Urinary bladder (tissue), 4 donors: ENCODE results near the gene LRRC36. TPM values are rescaled to one million over a fixed set of nuclear protein-coding genes. Genes with fewer than 3 reads are reported as not detected.
"Not testable (repeated sequence)": the region's sequence is repeated elsewhere in the genome, so short reads cannot be mapped to it uniquely, and the experiment has no call there.

Experiments
- DNase-seq: peaks from one replicate; pipeline ENCODE4 v3.0.0-alpha.2; 2015; ENCODE audit errors: extremely low spot score
- H3K27ac ChIP-seq: one replicate; pipeline ENCODE4 v1.5.1; 2013; ENCODE audit warnings: low read depth, mild to moderate bottlenecking, moderate library complexity
- H3K36me3 ChIP-seq: one replicate; pipeline ENCODE4 v1.6.1; 2013; ENCODE audit warnings: mild to moderate bottlenecking, moderate library complexity; ENCODE audit not compliant: insufficient read depth
- H3K4me1 ChIP-seq: one replicate; pipeline ENCODE4 v1.6.1; 2013; ENCODE audit warnings: mild to moderate bottlenecking, moderate library complexity; ENCODE audit not compliant: insufficient read depth
- H3K4me3 ChIP-seq: one replicate; pipeline ENCODE4 v1.5.1; 2013; ENCODE audit warnings: low read depth, low read length
- WGBS: extraction: QIAGEN DNeasy Blood & Tissue Kit; methylation state at CpG from one replicate; pipeline ENCODE4 v1.1.7; 2013; 5-methylcytosine and 5-hydroxymethylcytosine counted together
- polyA plus RNA-seq: library from polyadenylated mRNA; stranded (reverse); fragments of 200-250 nt; gene quantifications from one replicate; pipeline ENCODE4 v1.2.3, GENCODE V29; 2013
- total RNA-seq: library from RNA; depleted of rRNA; stranded (reverse); fragments of >200 nt; gene quantifications from one replicate; pipeline ENCODE4 v1.2.3, GENCODE V29; 2014
- donor health status: healthy with polysubstance abuse.
- donor health status: healthy.

Gene LRRC36
- total and polyA plus RNA-seq, 2 donors: 0.19 to 2.1 TPM

DNA sequence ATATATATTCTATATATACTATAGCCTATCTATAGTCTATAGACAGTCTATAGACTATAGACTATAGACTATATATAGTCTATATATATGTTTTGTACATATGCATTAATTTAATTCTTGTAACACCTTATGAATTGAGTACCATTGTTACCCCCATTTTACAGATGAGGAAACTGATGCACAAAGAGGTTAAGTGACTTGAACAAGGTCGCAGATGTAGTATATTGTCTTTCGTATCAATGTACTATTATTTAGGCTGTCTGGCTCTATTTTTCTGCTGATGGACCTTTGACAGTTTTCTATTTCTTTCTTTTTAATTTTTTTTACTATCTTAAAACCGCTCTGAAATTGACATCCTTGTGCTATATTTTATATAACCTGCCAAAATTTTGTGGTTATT lies 14.6 kb downstream of the LRRC36 start:
- Histone ChIP-seq H3K4me1 (no peaks in the 10 kb centered on the region), H3K36me3 (no peaks in the 10 kb centered on the region), H3K27ac (no peak overlapping the region), H3K4me3 (no peak overlapping the region)
- WGBS: 88% methylated on average over 3 of the region's 3 CpGs
- no peak for DNase-seq

GRCh38 chr16:67342616-67343015 lies 16.0 kb downstream of the LRRC36 start:
- H3K36me3 ChIP-seq: no peaks in the 10 kb centered on the region
- no peaks in the 10 kb centered on the region for H3K4me1 ChIP-seq
- 85% methylated on average over 4 of the region's 4 CpGs for WGBS
- no peak overlapping the region for H3K27ac ChIP-seq
- no peak overlapping the region for H3K4me3 ChIP-seq
- DNase-seq: no peak

- Histone ChIP-seq H3K4me1 (no peaks in the 10 kb centered on the region), H3K4me3 (no peak overlapping the region), H3K36me3 (no peaks in the 10 kb centered on the region), H3K27ac (no peak overlapping the region)
- 71% methylated on average over 1 of the region's 1 CpG for WGBS
- DNase-seq: no peak
These were observed 18.8 kb downstream of the LRRC36 start for GRCh38 chr16:67345401-67345800.

- Histone ChIP-seq H3K4me1 (no peaks in the 10 kb centered on the region), H3K4me3 (no peak overlapping the region), H3K36me3 (no peaks in the 10 kb centered on the region), H3K27ac (no peak overlapping the region)
- DNase-seq: no peak
- WGBS: 65% methylated on average over 3 of the region's 3 CpGs
These were observed 19.7 kb downstream of the LRRC36 start for GRCh38 chr16:67346341-67346740.

DNA sequence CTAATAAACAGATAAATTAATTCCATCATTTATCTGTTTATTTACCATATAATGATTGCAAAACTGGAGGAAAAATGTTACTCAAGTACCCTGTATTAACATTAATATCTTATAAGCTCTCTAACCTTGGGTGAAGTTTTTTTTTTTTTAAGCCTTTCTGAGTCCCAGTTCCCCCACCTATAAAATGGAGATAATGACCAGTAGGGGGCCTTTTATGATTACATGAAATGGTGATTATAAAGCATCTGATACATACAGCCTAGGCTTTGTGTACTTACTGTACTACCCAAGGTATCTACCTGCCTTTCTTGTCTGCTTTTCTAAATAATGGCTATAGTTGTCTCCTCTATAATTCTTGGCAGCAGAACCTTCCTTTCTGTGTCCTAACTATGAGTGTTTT lies 22.6 kb downstream of the LRRC36 start:
- H3K27ac ChIP-seq: no peak overlapping the region
- H3K36me3 ChIP-seq: no peaks in the 10 kb centered on the region
- no peak for DNase-seq
- H3K4me1 ChIP-seq: no peaks in the 10 kb centered on the region
- no peak overlapping the region for H3K4me3 ChIP-seq

DNA sequence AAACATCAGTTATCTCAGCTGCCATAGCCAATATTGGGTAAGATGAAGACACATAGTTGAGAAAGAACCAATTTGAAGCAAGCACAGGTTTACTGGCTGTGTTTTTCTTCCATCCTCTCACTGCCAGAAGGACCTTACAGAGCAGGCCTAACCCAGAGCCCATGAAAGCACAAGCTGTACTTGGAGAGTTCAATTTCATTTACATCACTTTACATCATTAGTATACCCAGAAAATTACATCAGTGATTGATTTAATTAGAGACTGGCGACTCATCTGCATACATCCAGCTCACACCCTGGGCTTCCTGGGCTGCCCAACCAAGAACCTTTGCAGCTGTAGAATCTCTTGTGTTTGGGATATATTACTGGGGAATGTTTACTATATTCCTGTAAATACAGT lies 23.7 kb downstream of the LRRC36 start:
- Histone ChIP-seq H3K4me1 (no peaks in the 10 kb centered on the region), H3K27ac (no peak overlapping the region), H3K4me3 (no peak overlapping the region), H3K36me3 (no peaks in the 10 kb centered on the region)
- no peak for DNase-seq
- WGBS: 98% methylated on average over 1 of the region's 1 CpG

- DNase-seq, H3K36me3 ChIP-seq: not testable (repeated sequence)
- WGBS: 98% methylated on average over 3 of the region's 3 CpGs
These were observed 25.8 kb downstream of the LRRC36 start for GRCh38 chr16:67352463-67352862.

GRCh38 chr16:67356396-67356795 lies 29.8 kb downstream of the LRRC36 start:
- Histone ChIP-seq H3K36me3 (no peaks in the 10 kb centered on the region), H3K4me3 (no peak overlapping the region), H3K4me1 (no peaks in the 10 kb centered on the region), H3K27ac (no peak overlapping the region)
- whole genome bisulfite sequencing: 64% methylated on average over 3 of the region's 3 CpGs
- no peak for DNase-seq

More at GRCh38 chr16:67352463-67352862, 25.8 kb downstream of the LRRC36 start:
- H3K4me1 ChIP-seq, H3K4me3 ChIP-seq, H3K27ac ChIP-seq: not testable (repeated sequence)

DNA sequence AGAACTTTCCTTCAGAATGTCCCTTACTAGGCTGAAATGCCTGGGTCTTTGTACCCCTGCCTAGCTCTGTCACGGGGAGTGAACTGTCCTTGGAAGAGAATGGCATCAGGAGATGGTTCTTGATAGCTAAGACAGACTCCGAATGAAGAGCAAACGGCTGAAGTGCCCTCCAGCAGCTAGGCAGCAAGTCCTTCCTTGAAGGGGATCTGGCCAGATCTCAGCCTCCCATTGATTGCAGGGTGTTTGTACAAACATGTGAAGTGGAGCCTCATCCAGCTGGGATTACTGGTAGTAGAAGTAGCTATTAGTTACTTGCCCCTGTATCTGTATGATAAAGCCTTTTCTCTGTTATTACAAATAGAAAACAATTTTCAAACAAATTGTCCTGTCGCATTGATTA lies 30.9 kb downstream of the LRRC36 start:
- Histone ChIP-seq H3K4me1 (no peaks in the 10 kb centered on the region), H3K36me3 (no peaks in the 10 kb centered on the region), H3K4me3 (no peak overlapping the region), H3K27ac (no peak overlapping the region)
- 55% methylated on average over 4 of the region's 4 CpGs for WGBS
- no peak for DNase-seq

GRCh38 chr16:67359540-67360269 lies 33.1 kb downstream of the LRRC36 start:
- H3K4me1 ChIP-seq, H3K4me3 ChIP-seq, DNase-seq, H3K27ac ChIP-seq, H3K36me3 ChIP-seq: not testable (repeated sequence)
- 92% methylated on average over 8 of the region's 8 CpGs for WGBS

GRCh38 chr16:67361038-67361437 lies 34.4 kb downstream of the LRRC36 start:
- H3K4me1 ChIP-seq: no peaks in the 10 kb centered on the region
- no peaks in the 10 kb centered on the region for H3K36me3 ChIP-seq
- DNase-seq: no peak
- no peak overlapping the region for H3K4me3 ChIP-seq
- WGBS: 84% methylated on average over 3 of the region's 3 CpGs
- H3K27ac ChIP-seq: no peak overlapping the region

GRCh38 chr16:67364600-67365235 lies 38.1 kb downstream of the LRRC36 start:
- no peak overlapping the region for H3K27ac ChIP-seq
- no peaks in the 10 kb centered on the region for H3K4me1 ChIP-seq
- H3K36me3 ChIP-seq: no peaks in the 10 kb centered on the region
- no peak for DNase-seq
- no peak overlapping the region for H3K4me3 ChIP-seq

DNA sequence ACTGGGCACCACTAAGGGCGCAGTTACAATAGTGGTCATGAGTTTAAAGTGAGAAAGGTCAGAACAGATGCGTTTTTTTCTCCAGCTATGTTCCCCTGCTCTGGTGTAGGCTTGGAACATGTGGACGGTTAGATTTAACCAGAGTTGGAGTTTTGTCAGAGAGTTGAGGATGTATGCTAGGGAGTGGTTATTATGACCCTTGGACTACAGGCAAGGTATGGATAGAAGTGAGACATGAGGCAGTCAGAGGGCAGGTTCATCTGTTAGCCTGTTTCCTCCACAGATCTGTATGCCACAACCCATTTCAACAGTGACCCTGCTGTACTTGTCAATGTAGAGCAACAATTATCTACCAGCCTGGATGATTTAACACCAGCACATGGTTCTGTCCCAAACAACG lies 44.0 kb downstream of the LRRC36 start:
- Histone ChIP-seq H3K4me1 (no peaks in the 10 kb centered on the region), H3K36me3 (no peaks in the 10 kb centered on the region), H3K27ac (no peak overlapping the region), H3K4me3 (no peak overlapping the region)
- no peak for DNase-seq
- WGBS: 86% methylated on average over 4 of the region's 4 CpGs

GRCh38 chr16:67372664-67373063 lies 46.0 kb downstream of the LRRC36 start:
- no peaks in the 10 kb centered on the region for H3K36me3 ChIP-seq
- H3K4me3 ChIP-seq: no peak overlapping the region
- no peak overlapping the region for H3K27ac ChIP-seq
- no peak for DNase-seq
- no peaks in the 10 kb centered on the region for H3K4me1 ChIP-seq
